IPS-18c (cell line): Measurements from ENCODE around the gene PER1.
A peak's percentile ranks its signal among the peaks of the same experiment; 100 is the strongest.

ENCODE experiments used
- H3K4me3 ChIP-seq: 2 replicates; pipeline ENCODE4 v1.7.0; 2013; ENCODE audit warnings: low read depth, mild to moderate bottlenecking, low read length, moderate library complexity; ENCODE audit not compliant: insufficient read depth
- H3K9me3 ChIP-seq: one replicate; pipeline ENCODE4 v1.6.1; 2013; ENCODE audit warnings: mild to moderate bottlenecking, low read length, moderate library complexity; ENCODE audit not compliant: control insufficient read depth, insufficient read depth

PER1 gene, protein sequence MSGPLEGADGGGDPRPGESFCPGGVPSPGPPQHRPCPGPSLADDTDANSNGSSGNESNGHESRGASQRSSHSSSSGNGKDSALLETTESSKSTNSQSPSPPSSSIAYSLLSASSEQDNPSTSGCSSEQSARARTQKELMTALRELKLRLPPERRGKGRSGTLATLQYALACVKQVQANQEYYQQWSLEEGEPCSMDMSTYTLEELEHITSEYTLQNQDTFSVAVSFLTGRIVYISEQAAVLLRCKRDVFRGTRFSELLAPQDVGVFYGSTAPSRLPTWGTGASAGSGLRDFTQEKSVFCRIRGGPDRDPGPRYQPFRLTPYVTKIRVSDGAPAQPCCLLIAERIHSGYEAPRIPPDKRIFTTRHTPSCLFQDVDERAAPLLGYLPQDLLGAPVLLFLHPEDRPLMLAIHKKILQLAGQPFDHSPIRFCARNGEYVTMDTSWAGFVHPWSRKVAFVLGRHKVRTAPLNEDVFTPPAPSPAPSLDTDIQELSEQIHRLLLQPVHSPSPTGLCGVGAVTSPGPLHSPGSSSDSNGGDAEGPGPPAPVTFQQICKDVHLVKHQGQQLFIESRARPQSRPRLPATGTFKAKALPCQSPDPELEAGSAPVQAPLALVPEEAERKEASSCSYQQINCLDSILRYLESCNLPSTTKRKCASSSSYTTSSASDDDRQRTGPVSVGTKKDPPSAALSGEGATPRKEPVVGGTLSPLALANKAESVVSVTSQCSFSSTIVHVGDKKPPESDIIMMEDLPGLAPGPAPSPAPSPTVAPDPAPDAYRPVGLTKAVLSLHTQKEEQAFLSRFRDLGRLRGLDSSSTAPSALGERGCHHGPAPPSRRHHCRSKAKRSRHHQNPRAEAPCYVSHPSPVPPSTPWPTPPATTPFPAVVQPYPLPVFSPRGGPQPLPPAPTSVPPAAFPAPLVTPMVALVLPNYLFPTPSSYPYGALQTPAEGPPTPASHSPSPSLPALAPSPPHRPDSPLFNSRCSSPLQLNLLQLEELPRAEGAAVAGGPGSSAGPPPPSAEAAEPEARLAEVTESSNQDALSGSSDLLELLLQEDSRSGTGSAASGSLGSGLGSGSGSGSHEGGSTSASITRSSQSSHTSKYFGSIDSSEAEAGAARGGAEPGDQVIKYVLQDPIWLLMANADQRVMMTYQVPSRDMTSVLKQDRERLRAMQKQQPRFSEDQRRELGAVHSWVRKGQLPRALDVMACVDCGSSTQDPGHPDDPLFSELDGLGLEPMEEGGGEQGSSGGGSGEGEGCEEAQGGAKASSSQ (N-terminal part only)

DNA sequence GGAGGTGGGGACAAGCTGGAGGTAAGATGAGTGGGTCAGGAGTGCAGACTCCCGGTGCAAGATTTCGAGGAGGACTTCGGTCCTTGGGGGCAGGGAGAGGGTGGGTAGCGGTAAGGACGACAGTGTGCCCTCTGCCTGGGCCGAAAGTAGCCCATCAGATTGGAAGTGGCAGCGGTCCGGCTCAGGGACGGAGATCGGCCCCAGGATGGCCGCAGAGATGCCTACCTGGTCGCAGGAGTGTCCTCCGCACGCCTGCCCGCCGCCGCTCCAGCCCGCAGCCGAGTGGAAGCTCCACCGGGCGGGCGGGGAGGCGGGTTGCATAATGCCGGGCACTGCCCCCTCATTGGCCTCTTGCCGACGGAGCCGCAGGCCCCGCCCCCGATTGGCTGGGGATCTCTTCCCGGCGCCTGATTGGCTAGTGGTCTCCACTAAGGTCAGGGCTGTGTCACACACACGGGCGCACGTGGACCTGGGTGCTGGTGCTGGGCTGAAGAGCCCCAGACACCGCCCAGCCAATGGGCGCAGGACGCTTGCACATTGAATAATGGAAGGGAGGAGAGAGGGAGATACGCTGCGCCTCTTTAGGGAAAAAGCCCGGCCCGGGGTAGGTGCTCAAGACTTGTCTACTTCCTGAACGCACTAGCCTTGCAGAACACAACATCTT lies at the start of gene PER1:
Gene PER1, minus strand, starts transcription at position 293 of the 664 bp plus-strand sequence. CDS start 1,698 bp downstream, outside the sequence.
- Histone ChIP-seq H3K9me3 (peaks cover 4% of the 10 kb centered on the region), H3K4me3 (peak within 1 kb of the TSS; percentile 85)

DNA sequence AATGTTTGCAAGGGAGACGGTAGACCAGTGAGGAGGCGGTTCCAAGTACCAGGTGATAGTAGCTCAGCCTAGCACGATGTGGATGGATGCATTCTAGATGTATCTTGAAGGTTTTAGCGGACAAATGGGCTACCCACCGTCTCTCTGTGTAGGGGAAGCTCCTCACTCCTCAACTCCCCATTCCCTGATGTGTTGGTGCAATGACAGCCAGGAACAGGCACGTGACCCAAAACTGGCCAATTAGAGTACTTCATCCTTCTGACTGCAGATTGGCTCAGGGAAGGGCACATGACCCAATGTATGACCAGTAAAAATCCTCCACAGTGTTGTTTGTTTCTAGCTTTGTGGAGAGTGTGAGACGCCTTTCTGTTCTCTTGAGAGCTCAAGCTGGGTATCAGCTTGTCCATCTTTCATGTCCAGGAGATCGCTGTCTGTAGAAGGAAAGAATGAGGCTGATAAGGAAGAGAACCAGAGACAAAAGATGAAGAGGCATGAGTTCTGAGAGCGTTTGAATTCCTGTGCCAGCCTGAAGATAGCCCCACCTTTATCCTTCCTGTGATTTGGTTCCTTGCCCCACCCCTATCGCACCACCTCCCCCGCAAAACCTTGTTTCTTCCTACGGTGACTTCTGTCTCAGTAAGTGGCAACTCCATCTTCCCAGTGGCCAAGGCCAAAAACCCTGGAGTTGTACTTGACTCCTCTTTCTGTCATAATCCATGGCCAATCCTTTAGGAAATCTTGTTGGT lies 40.0 kb upstream of the PER1 start:
- H3K9me3 ChIP-seq: no peaks in the 10 kb centered on the region
- H3K4me3 ChIP-seq: peak overlapping the region; percentile 34; the same call in 1 of the 2 replicates

DNA sequence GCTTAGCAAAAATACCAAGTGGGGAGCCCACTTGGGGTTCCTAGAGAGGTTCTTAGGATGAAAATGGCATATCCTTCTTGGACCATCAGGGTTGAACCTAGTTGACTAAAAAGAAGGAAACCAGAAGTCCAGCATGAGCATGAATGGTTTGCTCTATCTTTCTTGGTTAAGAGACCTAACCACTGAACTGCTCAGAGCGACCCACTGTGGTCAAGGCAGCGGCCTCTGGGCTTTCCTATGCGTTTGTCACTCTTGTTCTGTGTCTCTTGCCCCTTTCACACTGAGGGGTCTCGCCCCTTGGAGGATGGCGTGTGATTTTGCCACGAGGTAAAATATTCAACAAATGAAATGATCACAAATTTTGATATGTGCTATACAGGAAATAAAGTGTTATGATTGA lies 38.3 kb upstream of the PER1 start:
- Histone ChIP-seq H3K9me3 (no peaks in the 10 kb centered on the region), H3K4me3 (no peak overlapping the region; the same call in 1 of the 2 replicates)

DNA sequence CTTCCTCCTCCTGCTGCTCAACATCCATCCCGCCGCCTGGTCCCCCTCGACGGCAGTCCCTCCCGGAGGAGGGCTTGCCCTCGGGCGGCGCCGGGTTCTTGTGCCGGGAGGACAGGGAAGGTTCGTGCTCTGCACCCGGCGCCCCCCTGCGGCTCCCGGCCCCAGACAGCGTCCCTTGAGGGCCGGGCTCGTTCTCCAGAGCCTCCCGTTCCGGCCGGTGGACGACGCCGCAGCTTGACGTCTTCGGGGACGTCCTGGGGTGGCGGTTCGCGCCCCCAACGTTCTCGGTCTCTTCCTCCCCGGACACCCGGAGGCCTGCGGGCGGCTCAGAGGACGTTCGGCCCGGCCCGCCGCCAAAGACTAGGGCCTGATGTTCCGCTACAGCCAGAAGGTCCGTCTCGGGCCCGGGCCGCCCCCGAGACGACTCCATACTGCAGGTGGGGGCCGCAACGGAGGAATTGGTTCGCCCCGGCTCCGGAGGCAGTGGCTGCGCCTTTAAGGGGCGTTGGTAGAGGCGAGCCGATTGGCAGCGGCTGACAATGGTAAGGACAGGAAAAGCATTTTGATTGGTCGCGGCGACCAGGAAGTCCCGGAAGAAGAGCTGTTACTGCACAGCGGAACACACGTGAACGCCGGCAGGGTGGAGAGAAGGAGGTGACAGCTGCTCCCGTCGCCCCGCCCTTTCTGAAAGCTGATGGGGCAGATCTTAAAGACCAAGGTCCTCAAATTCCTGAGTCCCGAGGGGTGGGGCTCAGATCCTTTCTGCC lies 37.7 kb upstream of the PER1 start, which contains the start of gene BORCS6:
Gene BORCS6, minus strand, starts transcription at position 470 of the 767 bp plus-strand sequence. Its CDS starts 40 bp downstream, at position 430.
- no peaks in the 10 kb centered on the region for H3K9me3 ChIP-seq

DNA sequence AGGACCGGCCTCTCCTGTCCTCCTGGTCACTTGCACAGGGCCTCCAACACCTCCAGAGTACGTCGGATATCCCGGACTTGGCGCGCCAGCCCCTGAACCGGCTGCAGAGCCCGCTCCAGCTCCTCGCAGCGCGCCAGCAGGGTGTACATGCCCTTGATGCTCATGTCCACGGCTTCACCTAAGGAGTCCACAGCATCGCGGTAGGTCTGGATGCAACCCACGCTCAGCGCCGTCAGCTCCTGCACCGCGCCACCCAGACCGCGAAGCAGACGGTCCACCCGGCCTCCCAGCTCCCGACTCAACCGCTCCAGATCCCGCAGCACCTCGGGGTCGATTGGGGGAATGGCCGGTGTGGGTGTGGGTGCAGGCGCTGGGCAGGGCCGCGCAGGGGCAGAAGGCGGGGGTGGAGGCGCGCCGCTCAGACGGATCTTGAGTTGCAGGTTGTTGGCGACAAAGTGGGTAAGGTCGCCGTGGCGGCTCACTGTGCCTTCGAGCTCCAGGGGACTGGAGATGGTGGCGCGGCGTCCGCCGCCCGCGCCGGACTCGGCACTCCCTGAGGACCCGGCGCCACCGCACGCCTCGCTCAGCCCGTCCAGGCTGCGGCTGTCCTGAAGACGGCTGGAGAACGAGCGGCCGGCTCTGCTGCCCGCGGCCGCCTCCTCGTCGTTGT lies 37.0 kb upstream of the PER1 start:
- Histone ChIP-seq H3K9me3 (no peaks in the 10 kb centered on the region), H3K4me3 (peak overlapping the region; percentile 78)

More for the DNA sequence above, 37.7 kb upstream of the PER1 start, which contains the start of gene BORCS6:
- peak within 1 kb of the TSS; percentile 78 for H3K4me3 ChIP-seq

DNA sequence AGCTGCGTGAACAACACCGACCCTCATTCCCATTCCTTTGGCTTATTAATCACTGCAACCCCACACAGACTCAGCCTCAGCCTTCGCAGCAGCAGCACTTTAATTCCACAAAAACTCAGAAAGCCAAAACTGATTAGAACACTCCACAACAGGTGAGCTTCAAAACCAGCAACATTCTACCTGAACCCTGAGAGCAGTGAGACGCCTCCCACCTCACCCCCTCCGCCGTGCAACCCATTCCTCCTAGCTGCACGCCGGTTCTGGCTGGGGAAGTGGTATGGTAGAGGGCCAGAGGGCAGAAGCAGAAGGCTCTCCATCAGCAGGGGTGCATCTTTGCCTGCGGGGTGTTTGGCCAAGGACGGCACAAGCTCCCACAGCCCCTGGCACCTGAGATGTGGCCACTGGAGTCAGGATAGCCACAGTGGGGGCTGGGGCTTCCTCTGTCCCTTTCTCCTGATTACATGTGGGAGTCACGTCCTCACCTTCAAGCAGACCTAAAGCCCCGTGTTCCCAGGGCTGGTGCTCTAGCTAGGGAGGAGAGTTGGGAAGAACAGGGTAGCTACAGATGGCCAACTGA lies 36.1 kb upstream of the PER1 start:
- Histone ChIP-seq H3K4me3 (peak overlapping the region; percentile 78), H3K9me3 (no peaks in the 10 kb centered on the region)

DNA sequence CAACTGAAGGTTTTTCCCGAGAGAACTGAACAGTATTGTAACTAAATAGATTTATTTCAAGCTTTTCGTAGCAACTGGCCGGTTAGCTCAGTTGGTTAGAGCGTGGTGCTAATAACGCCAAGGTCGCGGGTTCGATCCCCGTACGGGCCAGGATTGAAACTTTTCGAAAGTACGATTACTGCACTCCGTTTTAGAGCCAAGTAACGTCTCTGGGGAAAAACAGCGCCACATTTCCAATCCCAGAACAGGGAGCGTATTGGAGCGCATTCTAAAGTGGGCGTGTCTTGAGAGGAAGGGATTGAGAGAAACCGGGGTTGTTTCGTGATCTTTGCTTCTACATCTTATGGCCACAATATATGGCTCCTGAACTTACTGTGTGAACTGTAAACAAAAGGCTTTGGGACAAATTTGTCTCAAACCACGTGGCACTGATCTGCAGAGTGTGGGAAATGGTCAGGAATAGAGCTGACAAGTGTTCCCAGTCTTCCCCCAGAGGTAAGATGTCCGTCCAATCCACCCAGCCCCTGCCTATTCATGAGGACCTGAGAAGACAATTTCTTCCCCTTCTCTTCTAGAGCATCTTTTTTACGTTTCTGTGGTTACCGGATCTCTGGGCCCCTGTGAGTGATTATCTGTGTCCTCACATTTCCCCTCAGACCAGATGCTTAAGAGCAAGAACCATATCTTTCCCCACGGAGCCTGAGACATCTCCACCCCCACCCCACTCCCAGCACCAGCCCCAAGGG lies 35.5 kb upstream of the PER1 start:
- peak overlapping the region; percentile 95 for H3K4me3 ChIP-seq
- no peaks in the 10 kb centered on the region for H3K9me3 ChIP-seq

DNA sequence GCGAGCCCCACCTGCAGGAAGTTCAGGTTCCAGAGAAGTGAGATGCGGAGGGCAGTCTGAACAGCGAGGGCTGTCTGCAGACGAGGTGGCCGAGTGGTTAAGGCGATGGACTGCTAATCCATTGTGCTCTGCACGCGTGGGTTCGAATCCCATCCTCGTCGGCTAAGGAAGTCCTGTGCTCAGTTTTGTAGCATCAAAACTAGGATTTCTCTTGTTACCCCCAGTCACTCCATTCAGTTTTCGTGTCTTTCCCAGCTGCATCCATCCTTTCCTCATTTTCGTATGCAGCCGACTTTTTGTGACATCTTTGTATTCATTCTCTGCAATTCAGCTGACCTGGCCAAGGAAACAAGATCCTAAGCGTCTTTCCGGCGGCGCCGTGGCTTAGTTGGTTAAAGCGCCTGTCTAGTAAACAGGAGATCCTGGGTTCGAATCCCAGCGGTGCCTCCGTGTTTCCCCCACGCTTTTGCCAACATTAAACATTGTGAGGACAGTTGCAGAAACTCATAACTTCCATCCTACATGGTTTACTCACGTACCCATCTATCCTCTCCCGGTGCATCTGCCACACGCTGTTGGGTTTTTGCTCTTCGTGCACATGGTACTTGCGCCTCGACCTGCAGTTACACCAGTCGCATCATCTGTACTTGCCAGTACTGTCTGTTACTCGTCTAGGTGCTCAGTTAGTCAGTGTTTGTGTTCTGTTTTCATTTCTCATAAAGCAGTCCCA lies 34.7 kb upstream of the PER1 start:
- no peaks in the 10 kb centered on the region for H3K9me3 ChIP-seq
- peak overlapping the region; percentile 95 for H3K4me3 ChIP-seq

DNA sequence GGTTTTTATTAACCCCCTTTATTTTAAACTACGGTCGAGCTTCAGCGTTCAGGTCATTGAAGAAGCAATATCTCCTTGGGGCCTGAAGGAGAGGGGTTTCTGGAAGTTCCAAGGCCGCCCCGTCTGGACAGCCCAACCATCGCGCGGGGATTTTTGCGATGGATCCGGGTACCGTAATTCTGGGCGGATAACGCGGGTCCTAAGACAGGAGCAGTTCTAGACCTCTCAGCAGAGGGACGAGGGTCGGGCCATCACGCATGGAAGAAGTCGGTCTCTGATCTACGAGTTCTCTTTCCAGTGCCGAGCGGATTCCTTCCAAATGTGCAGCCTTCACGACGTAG lies 34.2 kb upstream of the PER1 start:
- peak overlapping the region; percentile 95 for H3K4me3 ChIP-seq

DNA sequence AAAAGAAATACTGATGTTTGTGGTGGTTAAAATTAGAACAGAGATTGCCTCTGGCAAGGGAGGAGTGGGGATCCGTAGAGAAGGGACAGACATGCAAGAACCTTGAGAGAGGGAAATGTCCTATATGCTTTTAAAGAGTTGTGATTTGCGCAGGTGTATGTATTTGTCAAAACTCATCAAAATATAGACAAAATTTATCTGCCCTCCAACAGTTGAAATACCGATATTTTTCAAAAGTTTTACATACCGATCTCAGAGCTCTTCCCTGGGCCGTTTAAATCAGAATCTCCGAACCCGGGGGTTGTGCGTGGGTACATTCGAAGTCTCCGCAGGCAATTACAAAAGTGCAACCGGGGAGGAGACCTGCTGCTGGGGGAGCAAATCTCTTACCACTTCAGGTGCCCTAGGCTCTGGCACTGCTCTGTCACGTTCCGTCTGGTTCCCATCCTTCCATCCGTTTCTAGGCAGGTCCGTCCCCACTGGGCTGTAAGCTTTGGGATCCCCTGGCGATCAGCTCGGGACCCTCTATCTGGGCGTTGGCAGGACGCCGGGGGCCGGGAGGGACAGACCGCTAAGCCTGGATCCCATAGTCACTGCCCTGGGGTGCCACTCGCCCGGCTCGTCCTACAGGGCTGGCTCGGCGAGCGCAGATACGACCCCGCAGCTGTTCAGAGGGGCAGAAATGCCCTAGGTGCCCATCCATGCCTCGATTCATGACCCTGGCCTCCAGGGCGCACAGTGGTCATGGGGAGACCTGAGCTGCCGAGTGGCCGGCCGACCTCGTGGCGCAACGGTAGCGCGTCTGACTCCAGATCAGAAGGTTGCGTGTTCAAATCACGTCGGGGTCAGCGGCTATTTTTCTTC lies 33.6 kb upstream of the PER1 start:
- Histone ChIP-seq H3K9me3 (no peaks in the 10 kb centered on the region), H3K4me3 (peak overlapping the region; percentile 95)

More for the DNA sequence above, 34.2 kb upstream of the PER1 start:
- H3K9me3 ChIP-seq: no peaks in the 10 kb centered on the region

DNA sequence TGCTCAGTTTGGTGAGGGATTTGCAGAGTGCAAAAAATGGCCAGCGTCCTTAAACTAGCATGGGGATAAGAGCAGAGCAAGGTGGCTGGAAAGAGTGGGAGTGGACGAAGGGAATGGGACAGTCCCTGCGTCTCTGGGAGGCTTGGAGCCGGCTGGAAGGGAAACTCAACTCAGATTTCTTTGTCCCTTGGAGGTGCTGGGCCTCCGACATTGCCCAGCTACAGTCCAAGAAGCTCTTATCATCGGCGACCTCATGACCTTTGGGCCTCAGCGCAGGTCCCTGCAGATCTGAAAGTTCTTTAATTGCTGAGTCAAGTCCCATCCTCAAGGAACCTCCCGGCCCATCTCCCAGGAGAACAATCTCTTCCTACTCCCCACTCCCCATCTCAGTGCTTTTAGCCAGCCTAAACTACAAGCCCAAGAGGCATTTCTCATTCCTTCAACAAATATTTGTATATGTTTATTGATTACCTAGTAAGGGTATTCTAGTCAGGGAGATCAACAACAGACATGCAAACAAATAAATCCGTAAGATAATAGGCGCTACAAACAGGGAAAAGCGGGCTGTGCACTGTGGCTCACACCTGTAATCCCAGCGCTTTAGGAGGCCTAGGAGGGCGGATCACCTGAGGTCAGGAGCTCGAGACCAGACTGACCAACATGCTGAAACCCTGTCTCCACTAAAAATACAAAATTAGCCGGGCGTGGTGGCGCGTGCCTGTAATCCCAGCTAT lies 25.0 kb upstream of the PER1 start:
- Histone ChIP-seq H3K4me3 (peak overlapping the region; percentile 80), H3K9me3 (no peaks in the 10 kb centered on the region)

DNA sequence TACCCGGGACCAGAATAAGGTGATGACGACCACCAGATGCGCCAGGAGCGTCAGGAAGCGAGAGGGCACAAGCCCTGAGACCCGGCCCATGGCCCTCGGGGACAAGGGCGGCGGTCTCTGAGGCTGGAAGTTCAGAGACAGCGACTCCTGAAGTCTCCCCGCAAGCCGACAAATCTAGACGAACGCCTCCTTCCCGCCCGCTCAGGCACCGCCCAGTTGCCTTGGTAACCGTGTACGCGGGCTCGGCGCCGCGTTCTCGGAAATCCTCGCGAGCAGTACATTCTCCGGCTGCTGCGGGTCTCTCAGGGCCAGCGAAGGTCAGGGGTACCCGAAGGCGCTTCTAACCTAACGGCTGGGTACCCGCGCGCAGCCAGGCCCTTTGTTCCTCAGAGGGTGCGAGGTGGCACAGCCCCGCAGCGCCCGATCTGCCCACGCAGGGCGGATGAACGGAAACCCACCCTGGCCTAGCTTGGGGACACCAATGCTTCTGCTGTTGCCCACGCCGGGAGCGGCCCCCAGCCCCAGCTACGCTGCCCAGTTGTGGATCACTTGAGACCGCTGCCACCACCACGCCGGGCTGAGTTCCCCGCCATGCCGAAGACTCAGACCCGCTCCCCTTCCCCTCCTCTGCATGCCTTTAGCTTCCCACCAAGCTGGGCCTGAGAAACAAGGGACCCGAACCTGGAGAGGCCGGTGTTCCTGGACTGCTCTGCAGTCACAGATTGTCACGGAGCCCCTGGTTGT lies 24.2 kb upstream of the PER1 start, which contains the start of gene TMEM107:
Gene TMEM107, minus strand, starts transcription at position 184 of the 744 bp plus-strand sequence. Its CDS starts 94 bp downstream, at position 90.
- Histone ChIP-seq H3K4me3 (peak within 1 kb of the TSS; percentile 80), H3K9me3 (no peaks in the 10 kb centered on the region)
